GM12878 (cell line): ENCODE measurements around the gene DNTT. TPM values are rescaled to one million over a fixed set of nuclear protein-coding genes. Genes with fewer than 3 reads are reported as not detected.

Experiments used
- ATAC-seq: fragments of 200-7000 bp; cut with Tn5 transposase; 3 replicates; pipeline ENCODE4 v1.9.1; 2020; ENCODE audit warnings: mild to moderate bottlenecking, moderate library complexity
- BruUV-seq: library from RNA; stranded (reverse); fragments of 400-500 nt; replicated peaks from 2 replicates; lab custom pipeline; 2021; lab: Mats Ljungman, UMichigan
- CTCF ChIA-PET: fragments of 300-600 bp; sonication (Branson Sonifier 250); formaldehyde crosslinking; extraction: SDS; loops from one replicate; lab custom pipeline; 2021; ENCODE audit warnings: inconsistent platforms; lab: Yijun Ruan, JAX
- POLR2A ChIA-PET: fragments of 350-600 bp; formaldehyde crosslinking; extraction: SDS; loops from one replicate; lab custom pipeline; 2021; ENCODE audit warnings: inconsistent platforms; lab: Charles Lee
- RAD21 ChIA-PET: fragments of 300-600 bp; sonication (Branson Sonifier 250); formaldehyde crosslinking; loops from one replicate; lab custom pipeline; 2023; ENCODE audit warnings: antibody characterized with exemption; ENCODE audit not compliant: unreplicated experiment; lab: Charles Lee
- SMC1A ChIA-PET: fragments of 300-600 bp; sonication (Branson Sonifier 250); formaldehyde crosslinking; loops from one replicate; lab custom pipeline; 2023; ENCODE audit not compliant: unreplicated experiment, uncharacterized antibody; lab: Charles Lee
- DNase-seq: peaks from one replicate; pipeline ENCODE4 v3.0.0-alpha.2; 2011; ENCODE audit warnings: low read depth, low spot score
- FAIRE-seq: peaks from 3 replicates; lab custom pipeline; 2011; peaks lifted over from hg19 to GRCh38; lab: Jason Lieb, UNC
- H2AFZ ChIP-seq: 2 replicates; pipeline ENCODE4 v1.6.0; 2011; ENCODE audit warnings: low read depth, low read length, control low read depth; ENCODE audit not compliant: control insufficient read depth
- H3K27ac ChIP-seq: 2 replicates; pipeline ENCODE4 v1.5.1; 2011; ENCODE audit warnings: control low read depth; ENCODE audit not compliant: control insufficient read depth, insufficient read depth
- H3K27me3 ChIP-seq, 2 experiments: replicated peaks in 1 of 2; 2 replicates each; pipeline versions ENCODE4 v1.6.0 to v1.6.1; 2011; ENCODE audit warnings: low read length in 1 of 2; ENCODE audit not compliant: control insufficient read depth in 2 of 2, insufficient read depth in 2 of 2
- H3K36me3 ChIP-seq, 2 experiments: 2 replicates each; pipeline ENCODE4 v1.5.1; 2011; ENCODE audit warnings: low read length in 1 of 2; ENCODE audit not compliant: control insufficient read depth in 2 of 2, insufficient read depth in 2 of 2
- H3K4me1 ChIP-seq: 2 replicates; pipeline ENCODE4 v1.6.1; 2011; ENCODE audit warnings: mild to moderate bottlenecking, low read length, moderate library complexity, mixed read lengths; ENCODE audit not compliant: control insufficient read depth, insufficient read depth
- H3K4me2 ChIP-seq: 2 replicates; pipeline ENCODE4 v1.6.0; 2011; ENCODE audit warnings: control low read depth; ENCODE audit not compliant: control insufficient read depth, insufficient read depth
- H3K4me3 ChIP-seq: fragments of 200-600 bp; sonication (generic); 2 replicates; pipeline ENCODE4 v1.5.1; 2016
- H3K79me2 ChIP-seq: 2 replicates; pipeline ENCODE4 v1.6.0; 2011; ENCODE audit warnings: low read length; ENCODE audit not compliant: control insufficient read depth, insufficient read depth
- H3K9ac ChIP-seq: 2 replicates; pipeline ENCODE4 v1.8.0; 2011; ENCODE audit warnings: low read length, control low read depth, mixed read lengths; ENCODE audit not compliant: control insufficient read depth, insufficient read depth
- H3K9me3 ChIP-seq: replicated peaks from 3 replicates; pipeline ENCODE4 v1.5.1; 2011; ENCODE audit warnings: mild to moderate bottlenecking, low read length; ENCODE audit not compliant: control insufficient read depth, insufficient read depth
- H4K20me1 ChIP-seq: 2 replicates; pipeline ENCODE4 v1.6.0; 2011; ENCODE audit not compliant: control insufficient read depth, insufficient read depth
- POLR2AphosphoS5 ChIP-seq: IDR thresholded peaks from 2 replicates; pipeline ENCODE4 v1.6.1; 2011; ENCODE audit warnings: mild to moderate bottlenecking, low read length, inconsistent platforms
- RAD21 ChIP-seq: IDR thresholded peaks from 2 replicates; pipeline ENCODE4 v1.6.1; 2011; ENCODE audit warnings: mild to moderate bottlenecking, low read depth, low read length, moderate library complexity; ENCODE audit not compliant: insufficient read depth
- SPI1 ChIP-seq: IDR thresholded peaks from 2 replicates; pipeline ENCODE4 v1.6.1; 2011; ENCODE audit warnings: low read depth, mild to moderate bottlenecking, low read length, moderate library complexity, borderline replicate concordance; ENCODE audit not compliant: insufficient read depth
- USF2 ChIP-seq: IDR thresholded peaks from 2 replicates; pipeline ENCODE4 v1.6.1; 2011; ENCODE audit warnings: low read depth, low read length, improper control_type of control experiment, borderline replicate concordance
- WGBS: methylation state at CpG from one replicate; pipeline ENCODE4 v1.1.6; 2016; ENCODE audit warnings: low lambda C conversion rate; ENCODE audit not compliant: insufficient replicate concordance, insufficient coverage; ENCODE audit errors: missing lambda C conversion rate; 5-methylcytosine and 5-hydroxymethylcytosine counted together
- in situ Hi-C: fragments of 300-500 bp; cut with MboI; formaldehyde crosslinking; loops from 9 replicates; pipeline ENCODE4 v1.14.3; 2018; ENCODE audit warnings: mixed read lengths
- intact Hi-C: fragments of 100-400 bp; cut with micrococcal nuclease; formaldehyde crosslinking; loops from one replicate; pipeline ENCODE4 v1.14.2; 2022; ENCODE audit not compliant: unreplicated experiment
- polyA plus RNA-seq, 11 experiments: library from polyadenylated mRNA; depleted of rRNA in 4 of 11; unstranded in 6 of 11; stranded (reverse) in 5 of 11; fragments of >200 nt; fragmentation: Nextera tagmentation in 4 of 11; fragmentation: Illumina TruSeq in 1 of 11; extraction: Ambion mirVana in 4 of 11; extraction: Trizol in 1 of 11; gene quantifications; 1 replicate in 1 of 11; 2 replicates in 10 of 11; pipeline versions ENCODE4 v1.2.1 to v1.2.3, GENCODE V29; 2011 to 2016; ENCODE audit warnings: inconsistent platforms in 2 of 11, missing spikeins in 2 of 11, low read depth in 1 of 11
- total RNA-seq, 4 experiments: library from RNA; depleted of rRNA in 3 of 4; stranded (reverse); fragments of >200 nt in 3 of 4; fragmentation: Illumina TruSeq in 1 of 4; extraction: Trizol in 1 of 4; gene quantifications; 2 replicates each; pipeline versions ENCODE4 v1.2.1 to v1.2.3, GENCODE V29; 2013 to 2021

The DNTT gene
- total and polyA plus RNA-seq, 10 of the 15 experiments (the other 5 are each of a cell fraction or from before 2014, with no cell fraction given) = 0.06 to 0.13 (median 0.09) TPM; not detected in 5

- SMC1A ChIA-PET = interaction anchor here (1.0 to 2.2 kb wide), 5 partner anchors 69 to 281 kb away, joined by 3 to 8 read pairs (median 3); no protein-coding TSS in a partner anchor
- POLR2A ChIA-PET = interaction anchor here (1.5 to 1.6 kb wide), 2 partner anchors 69 to 281 kb away, joined by 3 to 6 read pairs; no protein-coding TSS in a partner anchor
- 73% methylated on average over 3 of the region's 3 CpGs for WGBS
Measured at GRCh38 chr10:96298362-96298761, 5.9 kb upstream of the DNTT start.

More at GRCh38 chr10:96298362-96298761, 5.9 kb upstream of the DNTT start:
- Histone ChIP-seq H3K9me3 (no peaks in the 10 kb centered on the region), H4K20me1 (no peaks in the 10 kb centered on the region), H3K27ac (no peak overlapping the region), H3K36me3 (no peaks in the 10 kb centered on the region), H3K9ac (no peak overlapping the region), H3K79me2 (no peaks in the 10 kb centered on the region), H3K27me3 (no peaks in the 10 kb centered on the region), H3K4me1 (peaks cover 8% of the 10 kb centered on the region; the same call in 1 of the 2 replicates), H3K4me2 (no peak overlapping the region), H2AFZ (no peak overlapping the region), H3K4me3 (no peak overlapping the region)
- FAIRE-seq (no peak), DNase-seq (no peak), ATAC-seq (no peak)
- in situ Hi-C loops = loop anchor here (5.0 kb wide), 2 partner anchors 71 to 276 kb away; no protein-coding TSS in a partner anchor
- ChIA-PET RAD21 (interaction anchor here (1.8 to 2.0 kb wide), 2 partner anchors 69 to 281 kb away, joined by 5 to 17 read pairs; no protein-coding TSS in a partner anchor), CTCF (interaction anchor here (1.6 to 10.9 kb wide), 4 partner anchors 43 to 282 kb away, joined by 4 to 790 read pairs (median 76); no protein-coding TSS in a partner anchor)
- intact Hi-C loops = loop anchor here (10.0 kb wide), 1 partner anchor 254 kb away; the partner anchor contains the start of gene CCNJ
- BruUV-seq = no TSS peak
- no peak for TF ChIP-seq USF2
- TF ChIP-seq RAD21 = no peak
- TF ChIP-seq POLR2AphosphoS5 = no peak
- TF ChIP-seq SPI1 = no peak
